Endometrium (tissue), 2 donors: ENCODE results near the gene FBXO17.
"Not testable (repeated sequence)": the region's sequence is repeated elsewhere in the genome, so short reads cannot be mapped to it uniquely, and the experiment has no call there.

Experiments used
- FAIRE-seq: peaks from 2 replicates; lab custom pipeline; 2012; peaks lifted over from hg19 to GRCh38; lab: Jason Lieb, UNC
- donor health status: control.
- donor health status: control.

The FBXO17 gene, protein sequence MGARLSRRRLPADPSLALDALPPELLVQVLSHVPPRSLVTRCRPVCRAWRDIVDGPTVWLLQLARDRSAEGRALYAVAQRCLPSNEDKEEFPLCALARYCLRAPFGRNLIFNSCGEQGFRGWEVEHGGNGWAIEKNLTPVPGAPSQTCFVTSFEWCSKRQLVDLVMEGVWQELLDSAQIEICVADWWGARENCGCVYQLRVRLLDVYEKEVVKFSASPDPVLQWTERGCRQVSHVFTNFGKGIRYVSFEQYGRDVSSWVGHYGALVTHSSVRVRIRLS

DNA sequence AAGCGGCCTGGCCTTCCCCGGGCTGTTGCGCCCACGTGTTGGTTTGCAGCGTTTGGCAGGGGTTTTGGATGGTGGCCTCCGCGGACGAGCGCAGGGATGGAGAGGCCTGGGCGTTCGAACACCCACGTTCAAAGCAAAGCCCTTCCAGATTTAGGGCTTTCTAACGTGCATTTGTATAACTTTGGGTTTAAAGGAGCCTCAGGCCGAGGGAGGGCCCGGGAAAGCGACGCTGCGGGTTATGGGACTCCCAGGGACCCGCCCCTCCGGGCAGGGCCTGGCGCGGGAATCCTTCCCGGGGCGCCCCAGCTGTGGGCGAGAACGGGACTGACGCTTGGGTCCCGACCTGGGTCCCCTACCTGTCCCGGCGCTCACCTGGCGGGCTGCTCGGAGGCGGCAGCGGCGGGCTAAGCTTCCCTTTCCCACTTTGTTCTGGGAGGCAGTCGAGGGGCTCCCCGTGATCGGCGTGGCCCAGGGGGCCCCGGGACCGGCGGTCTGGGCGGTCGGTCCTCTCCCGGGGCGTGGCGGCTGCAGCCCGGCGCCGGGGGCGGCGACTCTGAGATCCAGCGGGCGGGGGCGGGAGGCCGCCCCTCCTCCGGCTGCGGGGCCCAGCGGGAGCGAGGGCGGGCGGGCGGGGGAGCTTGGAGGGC lies at the start of gene FBXO17:
TSS of gene FBXO17 (minus strand) at position 529 of the 647 bp plus-strand sequence. CDS start 25,423 bp downstream, outside the sequence.
- FAIRE-seq: no peak

DNA sequence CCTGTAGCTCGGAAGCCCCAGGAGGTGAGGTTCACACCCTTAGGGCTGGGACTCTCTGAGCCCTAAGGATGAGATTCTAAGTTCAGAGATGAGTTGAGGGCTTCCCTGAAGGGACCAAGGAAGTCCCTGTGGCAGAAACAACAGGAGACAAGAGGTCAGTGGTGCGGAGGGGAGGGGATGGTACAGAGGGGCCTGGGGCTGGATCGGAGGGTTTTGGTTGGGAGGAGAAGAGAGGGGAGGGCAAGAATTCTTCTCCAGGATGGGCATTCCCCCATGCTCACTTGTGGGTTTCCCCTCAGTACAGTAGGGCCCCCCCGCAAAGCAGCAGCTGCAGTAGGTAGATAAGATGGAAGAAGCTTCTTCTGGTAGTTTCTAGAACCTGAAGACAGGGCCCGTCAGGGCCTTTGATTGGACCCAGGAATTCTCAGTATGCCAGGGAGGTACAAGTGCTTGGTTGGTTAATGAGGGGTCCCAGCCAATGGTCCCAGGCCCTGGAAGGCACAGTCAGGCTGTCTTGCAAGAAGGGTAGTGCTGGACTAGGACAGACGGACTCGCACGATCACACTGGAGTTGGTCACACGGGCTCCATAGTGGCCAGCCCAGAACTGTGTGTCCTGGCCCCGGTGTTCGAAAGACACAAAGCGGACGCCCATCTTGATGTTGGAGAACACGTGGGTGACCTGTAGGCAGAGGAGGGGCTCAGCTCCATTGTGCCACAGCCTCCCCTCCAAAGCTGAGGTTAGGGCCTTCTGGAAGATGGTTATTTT lies 49.5 kb upstream of the FBXO17 start:
- FAIRE-seq: no peak

DNA sequence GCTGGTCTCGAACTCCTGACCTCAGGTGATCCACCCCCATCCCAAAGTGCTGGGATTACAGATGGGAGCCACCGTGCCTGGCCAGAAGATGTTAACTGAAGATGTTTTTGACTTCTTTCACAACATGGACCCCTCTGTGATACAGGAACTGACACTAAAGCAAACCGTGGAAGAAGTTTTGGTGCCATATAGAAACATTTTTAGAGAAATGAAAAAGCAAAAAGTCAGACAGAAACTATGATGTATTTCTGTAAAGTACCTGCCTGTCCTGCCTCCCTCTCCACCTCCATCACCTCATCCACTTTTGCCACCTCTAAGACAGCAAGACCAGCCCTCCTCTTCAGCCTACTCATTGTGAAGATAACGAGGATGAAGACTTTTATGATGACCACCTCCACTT lies 45.5 kb upstream of the FBXO17 start:
- no peak for FAIRE-seq

DNA sequence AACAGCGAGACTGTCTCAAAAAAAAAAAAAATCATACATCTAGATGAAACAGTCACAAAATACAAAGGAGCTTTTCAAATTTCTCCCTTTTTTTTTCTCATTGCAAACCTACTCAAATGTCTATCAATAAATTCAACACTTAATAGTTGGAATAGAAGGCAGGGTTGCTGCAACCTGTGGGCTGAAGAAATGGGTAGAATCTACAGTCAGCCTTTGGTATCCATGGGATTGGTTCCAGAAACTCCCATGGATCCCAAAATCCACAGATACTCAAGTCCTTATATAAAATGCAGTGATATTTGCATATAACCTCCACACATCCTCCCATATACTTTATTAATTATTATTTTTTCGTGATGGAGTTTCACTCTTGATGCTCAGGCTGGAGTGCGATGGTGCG lies 42.1 kb upstream of the FBXO17 start:
- no peak for FAIRE-seq

DNA sequence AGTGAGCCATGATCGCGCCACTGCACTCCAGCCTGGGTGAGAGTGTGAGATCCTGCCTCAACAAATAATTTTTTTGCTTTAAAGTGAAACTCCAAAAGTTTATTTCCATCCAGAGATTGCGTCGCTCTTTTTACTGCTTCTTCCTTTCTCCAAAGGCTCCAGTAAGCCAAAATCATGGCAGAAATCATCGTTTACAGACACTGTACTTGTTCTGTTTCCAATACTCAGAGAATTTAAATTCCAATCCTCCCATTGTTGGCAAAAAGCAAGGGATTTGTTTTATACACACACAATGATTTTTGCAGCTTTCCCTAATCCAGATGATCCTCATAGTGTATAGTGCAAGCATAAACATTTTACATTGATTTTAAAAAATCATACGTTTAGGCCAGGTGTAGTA lies 41.5 kb upstream of the FBXO17 start:
- FAIRE-seq: no peak

DNA sequence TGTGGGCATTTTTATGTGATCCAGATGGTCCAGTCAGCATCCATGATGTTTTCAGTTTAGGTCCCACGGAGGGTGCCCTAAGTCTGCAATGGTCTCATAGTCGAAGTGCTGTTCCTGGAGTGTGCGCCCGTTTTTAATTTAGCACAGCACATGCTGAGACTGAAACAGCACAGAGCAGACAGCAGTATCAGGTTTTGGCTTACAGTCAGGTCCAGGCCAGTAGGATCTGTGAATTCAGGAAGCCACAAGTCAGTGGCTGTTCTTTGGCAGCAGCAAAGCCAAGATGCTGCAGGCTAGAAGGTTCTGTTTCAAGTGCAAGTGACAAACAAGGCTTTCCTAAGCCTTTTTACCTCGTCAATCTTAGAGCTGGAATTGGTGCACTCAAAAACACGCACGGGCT lies 38.5 kb upstream of the FBXO17 start:
- FAIRE-seq: no peak

DNA sequence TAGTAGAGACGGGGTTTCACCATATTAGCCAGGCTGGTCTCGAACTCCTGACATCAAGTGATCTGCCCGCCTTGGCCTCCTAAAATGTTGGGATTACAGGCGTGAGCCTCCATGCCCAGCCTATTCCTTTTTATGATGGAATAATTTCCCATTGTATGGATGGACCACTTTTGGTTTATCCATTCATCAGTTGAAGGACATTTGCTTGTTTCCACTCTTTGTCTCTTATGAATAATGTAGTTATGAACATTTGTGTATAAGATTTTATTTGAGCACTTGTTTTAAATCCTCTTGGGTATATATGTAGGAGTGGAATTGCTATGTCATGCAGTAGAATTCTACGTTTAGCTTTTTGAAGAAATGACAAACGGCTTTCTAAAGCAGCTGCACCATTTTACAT lies 33.5 kb upstream of the FBXO17 start:
- FAIRE-seq: no peak

DNA sequence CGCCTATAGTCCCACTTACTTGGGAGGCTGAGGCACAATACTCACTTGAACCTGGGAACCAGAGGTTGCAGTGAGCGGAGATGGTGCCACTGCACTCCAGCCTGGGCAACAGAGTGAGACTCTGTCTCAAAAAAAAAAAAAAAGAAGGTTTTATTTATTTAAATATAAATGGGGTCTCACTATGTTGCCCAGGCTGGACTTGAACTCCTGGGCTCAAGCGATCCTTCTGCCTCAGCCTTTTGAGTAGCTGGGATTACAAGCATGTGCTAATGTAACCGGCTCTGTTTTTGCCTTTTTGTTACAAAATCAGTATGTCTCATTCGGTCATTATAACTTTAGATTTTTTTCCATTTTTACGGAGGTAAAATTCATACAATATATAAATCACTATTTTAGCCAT lies 32.6 kb upstream of the FBXO17 start:
- no peak for FAIRE-seq

DNA sequence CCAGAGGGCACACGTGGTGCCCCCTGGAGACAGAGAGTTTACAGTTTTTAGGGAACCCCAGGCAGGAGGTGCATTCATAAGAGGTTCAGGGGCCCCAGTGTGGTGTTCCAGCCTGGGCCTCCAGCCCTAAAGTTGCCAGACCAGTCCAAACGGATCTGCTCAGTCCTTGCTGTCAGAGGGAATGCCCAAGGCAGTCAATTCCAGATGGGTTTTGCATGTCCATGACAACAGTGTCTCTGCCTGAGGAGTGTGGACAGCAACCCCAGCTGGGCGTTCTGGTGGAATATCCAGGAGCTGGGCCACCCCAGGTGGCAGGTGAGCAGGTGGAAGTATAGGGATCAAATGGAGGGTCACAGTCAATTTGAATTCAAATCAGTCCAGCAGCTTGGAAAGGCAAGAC lies 31.6 kb upstream of the FBXO17 start:
- no peak for FAIRE-seq

DNA sequence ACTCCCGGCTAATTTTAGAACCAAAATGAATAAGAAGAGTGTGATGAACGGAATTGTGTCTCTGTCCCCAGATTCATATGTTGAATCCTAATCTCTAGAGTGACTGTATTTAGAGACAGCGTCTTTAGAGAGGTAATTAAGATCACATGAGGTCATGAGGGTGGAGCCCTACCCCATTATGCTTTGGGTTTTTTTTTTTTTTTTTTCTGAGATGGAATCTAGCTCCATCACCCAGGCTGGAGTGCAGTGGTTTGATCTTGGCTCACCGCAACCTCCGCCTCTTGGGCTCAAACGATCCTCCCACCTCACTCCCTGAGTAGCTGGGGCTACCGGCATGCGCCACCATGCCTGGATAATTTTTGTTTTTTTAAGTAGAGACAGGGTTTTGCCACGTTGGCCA lies 28.9 kb upstream of the FBXO17 start:
- no peak for FAIRE-seq

DNA sequence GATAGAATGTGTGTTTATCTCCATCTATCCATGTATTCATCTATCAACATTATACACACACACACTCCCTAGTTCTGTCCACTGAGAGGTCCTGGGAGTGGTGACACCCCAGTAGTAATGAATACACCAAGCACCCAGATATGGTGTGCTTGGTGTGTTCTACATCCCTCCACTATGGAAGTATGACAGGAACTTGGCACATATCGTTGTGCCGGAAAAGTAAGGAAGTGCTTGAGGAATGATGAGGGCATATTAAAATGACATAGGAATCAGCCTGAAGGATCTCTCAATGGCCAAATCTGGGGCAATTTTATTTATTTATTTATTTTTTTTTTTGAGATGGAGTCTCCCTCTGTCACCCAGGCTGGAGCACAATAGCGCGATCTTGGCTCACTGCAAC lies 28.3 kb upstream of the FBXO17 start:
- FAIRE-seq: no peak

DNA sequence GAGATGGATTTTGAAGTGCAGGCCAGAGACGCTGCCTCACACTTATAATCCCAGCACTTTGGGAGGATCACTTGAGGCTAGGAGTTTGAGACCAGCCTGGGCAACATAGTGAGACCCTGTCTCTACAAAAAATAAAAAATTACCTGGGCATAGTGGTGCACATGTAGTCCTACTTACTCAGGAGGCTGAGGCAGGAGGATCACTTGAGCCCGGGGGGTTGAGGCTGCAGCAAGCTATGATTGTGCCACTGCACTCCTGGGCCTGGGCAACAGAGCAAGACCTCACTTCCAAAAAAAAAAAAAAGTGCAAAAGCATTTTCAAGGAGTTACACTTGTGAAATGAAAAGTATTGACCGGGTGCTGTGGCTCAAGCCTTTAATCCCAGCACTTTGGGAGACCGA lies 27.6 kb upstream of the FBXO17 start:
- no peak for FAIRE-seq

DNA sequence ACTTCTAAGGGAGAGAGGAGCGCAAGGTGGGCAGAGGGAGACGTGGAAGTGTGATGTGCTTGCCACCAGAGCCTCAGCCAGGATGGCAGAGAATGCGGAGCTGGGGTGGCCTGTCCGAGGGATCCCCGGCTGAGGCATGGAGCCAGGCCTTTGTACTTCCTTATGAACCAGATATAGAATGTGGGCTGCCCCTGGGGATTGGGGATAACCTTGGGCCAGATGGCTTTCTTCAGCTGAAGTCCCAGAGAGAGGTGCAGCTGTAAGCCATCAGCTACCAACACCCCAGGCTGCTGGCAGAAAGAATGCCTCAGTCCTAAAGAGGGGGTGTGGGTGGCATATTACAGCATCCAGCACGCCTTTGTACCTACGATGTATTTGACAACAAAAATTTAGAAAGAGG lies 25.5 kb upstream of the FBXO17 start:
- no peak for FAIRE-seq

DNA sequence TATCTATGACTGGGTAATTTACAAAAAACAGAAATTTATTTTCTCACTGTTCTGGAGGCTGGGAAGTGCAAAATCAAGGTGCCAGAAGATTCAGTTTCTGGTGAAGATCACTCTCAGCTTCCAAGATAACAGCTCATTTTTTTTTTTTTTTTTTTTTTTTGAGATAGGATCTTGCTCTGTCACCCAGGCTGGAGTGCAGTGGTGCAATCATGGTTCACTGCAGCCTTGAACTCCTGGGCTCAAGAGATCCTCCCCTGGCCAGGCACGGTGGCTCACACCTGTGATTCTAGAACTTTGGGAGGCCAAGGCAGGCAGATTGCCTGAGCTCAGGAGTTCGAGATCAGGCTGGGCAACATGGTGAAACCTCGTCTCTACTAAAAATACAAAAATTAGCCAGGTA lies 22.0 kb upstream of the FBXO17 start:
- FAIRE-seq: not testable (repeated sequence)

DNA sequence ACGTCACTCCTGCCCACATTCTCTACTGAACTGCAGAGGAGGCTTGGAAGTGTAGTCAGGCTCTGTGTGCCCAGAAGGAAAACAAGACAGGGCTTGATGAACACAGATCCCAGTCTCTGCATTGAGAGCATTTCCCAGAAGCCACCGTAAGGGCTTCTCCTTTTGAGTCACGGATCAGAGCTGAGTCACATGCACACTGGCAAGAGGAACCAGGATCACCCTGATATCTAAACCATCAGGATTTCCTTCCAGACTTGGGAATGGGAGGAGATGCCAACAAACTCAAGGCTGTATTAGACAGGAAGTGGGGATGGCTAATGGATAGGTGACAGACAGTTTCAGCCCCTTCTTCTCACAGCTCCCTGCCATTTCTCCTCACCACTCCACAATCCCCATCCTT lies 17.7 kb upstream of the FBXO17 start:
- no peak for FAIRE-seq

DNA sequence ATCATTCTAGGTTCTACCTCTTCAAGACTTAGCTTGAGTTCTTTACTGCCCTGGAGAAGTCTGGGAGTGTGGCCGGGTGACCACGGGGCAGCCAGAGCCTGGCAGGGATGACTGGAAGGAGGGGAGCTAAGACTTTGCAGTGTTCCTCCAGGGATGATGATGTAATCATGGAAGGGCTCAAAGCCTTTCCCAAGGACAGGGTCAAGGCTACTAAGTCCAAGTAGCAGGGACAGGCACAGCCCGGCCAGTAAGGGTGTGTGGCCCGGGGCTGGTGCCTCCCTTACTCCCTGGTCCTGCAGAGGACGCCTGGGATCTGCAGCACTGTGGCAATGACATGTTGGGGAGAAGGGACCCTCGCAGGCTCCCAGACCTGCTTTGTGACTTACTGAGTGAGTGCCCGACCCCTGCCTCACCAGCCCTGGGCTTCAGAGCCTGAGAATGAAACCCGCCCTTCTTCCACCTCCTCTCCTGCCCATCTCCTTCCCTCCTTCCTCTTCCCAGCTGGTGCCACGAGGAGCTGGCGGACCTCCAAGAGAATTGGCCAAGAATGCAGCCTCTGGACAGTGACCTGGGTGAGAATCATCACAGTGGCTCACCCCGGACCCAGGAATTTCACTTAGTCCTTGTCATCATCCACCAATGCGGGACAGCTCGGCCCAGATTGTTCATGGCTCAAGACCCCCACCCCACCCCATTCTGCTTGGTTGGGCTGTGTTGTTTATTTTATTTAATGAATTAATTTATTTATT lies 15.6 kb upstream of the FBXO17 start:
- FAIRE-seq: no peak

DNA sequence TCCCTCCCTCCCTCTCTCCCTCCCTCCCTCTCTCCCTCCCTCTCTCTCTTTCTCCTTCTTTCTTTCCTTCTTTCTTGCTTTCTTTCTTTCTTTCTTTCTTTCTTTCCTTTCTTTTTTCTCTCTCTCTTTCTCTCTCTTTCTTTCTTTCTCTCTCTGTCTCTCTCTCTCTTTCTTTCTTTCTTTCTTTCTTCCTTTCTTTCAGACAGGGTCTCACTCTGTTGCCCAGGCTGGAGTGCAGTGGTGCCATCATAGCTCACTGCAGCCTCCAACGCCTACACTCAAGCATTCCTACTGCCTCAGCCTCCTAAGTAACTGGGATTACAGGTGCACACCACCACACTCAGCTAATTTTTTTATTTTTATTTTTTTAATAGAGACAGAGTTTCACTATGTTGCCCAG lies 14.1 kb upstream of the FBXO17 start:
- FAIRE-seq: not testable (repeated sequence)

DNA sequence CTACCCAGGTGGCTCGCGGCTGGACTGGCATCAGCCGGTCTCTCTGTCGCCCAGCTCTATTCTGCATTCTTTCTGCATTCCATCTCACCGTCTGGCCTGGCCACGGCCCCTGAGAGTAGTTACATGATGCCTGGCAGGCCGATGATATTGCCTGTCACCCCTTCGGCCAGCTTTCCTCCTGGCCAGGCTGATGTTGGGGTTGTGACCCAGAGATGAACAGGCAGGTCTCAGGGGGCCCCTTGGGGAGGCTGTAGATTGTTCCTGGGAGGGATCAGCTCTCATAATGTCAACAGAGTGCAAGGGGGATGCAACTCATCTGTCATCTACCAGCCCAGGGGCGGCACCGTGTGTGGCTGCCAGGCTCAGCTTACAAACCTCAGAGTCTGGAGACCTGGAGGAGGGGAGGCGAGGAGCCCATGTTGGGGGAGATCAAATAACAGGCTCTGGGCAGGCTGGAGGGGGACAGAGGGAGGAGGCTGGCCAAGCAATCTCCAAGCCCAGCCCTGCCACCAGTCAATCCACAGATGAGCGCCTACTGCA lies 13.6 kb upstream of the FBXO17 start:
- no peak for FAIRE-seq

DNA sequence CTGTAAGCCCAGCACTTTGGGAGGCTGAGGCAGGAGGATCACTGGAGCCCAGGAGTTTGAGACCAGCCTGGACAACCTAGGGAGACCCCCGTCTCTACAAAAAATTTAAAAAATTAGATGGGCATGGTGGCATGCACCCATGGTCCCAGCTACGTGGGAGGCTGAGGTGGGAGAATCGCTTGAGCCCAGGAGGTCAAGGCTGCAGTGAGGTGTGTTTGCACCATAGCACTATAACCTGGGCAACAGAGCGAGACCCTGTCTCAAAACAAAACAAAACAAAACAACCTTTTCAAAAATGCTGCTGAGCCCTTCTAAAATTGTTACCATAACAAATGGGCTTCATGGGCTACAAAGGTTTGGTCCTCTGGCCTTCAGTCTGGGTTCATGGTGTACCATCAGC lies 13.1 kb upstream of the FBXO17 start:
- not testable (repeated sequence) for FAIRE-seq

DNA sequence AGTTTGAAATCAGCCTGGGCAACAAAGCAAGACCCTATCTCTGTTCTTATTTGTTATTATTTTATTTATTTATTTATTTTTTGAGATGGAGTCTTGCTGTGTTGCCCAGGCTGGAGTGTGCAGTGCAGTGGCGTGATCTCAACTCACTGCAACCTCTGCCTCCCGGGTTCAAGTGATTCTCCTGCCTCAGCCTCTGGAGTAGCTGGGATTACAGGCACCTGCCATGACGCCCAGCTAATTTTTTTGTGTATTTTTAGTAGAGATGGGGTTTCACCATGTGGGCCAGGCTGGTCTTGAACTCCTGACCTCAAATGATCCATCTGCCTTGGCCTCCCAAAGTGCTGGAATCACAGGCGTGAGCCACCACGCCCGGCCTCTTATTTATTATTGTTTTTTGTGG lies 12.2 kb upstream of the FBXO17 start:
- FAIRE-seq: not testable (repeated sequence)

DNA sequence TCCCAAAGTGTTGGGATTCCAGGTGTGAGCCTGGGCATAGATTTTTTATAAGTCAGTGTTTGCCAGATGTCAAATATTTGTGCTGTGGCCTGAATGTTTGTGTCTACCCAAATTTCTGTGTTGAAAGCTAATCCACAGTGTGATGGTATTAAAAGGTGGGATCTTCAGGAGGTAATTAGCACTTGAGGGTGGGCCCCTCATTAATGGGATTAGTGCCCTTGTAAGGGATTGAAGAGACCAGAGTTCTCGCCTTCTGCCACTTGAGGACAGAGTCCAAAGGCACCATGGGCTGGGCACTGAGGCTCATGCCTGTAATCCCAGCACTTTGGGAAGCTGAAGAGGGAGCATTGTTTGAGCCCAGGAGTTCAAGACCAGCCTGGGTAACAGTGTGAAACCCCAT lies 9.7 kb upstream of the FBXO17 start:
- FAIRE-seq: no peak
